22Rv1 (cell line): ENCODE results near the gene ZNF212.

Experiments
- CTCF ChIP-seq: fragments of 450-650 bp; IDR thresholded peaks from 2 replicates; pipeline ENCODE4 v1.5.1; 2017; ENCODE audit warnings: mild to moderate bottlenecking
- ZFX ChIP-seq: fragments of 450-650 bp; IDR thresholded peaks from 2 replicates; pipeline ENCODE4 v1.6.1; 2017; ENCODE audit warnings: antibody characterized with exemption, borderline replicate concordance

GRCh38 chr7:149238051-149238450 is 1.4 kb upstream of the ZNF212 start:
- TF ChIP-seq CTCF = no peak
- no peak for TF ChIP-seq ZFX
